NCI-H82 (cell line): Measurements from ENCODE around the gene TPI1.

Experiments used
- DNase-seq: peaks from one replicate; lab custom pipeline; 2025; lab: John Stamatoyannopoulos, UW

Gene TPI1

GRCh38 chr12:6828781-6829535 is 38.4 kb upstream of the TPI1 start:
- peak; percentile 77 for DNase-seq

- DNase-seq, result peak; percentile 77
Observed at GRCh38 chr12:6829536-6830220, 37.7 kb upstream of the TPI1 start.

GRCh38 chr12:6830286-6830890 is 36.9 kb upstream of the TPI1 start:
- DNase-seq, result no peak

- no peak for DNase-seq
Observed at GRCh38 chr12:6830999-6831398, 36.3 kb upstream of the TPI1 start.

- DNase-seq, result no peak
Observed at GRCh38 chr12:6831450-6831995, 35.8 kb upstream of the TPI1 start.

- DNase-seq, result no peak
Observed at GRCh38 chr12:6832125-6832524, 35.2 kb upstream of the TPI1 start.

- no peak for DNase-seq
Observed at GRCh38 chr12:6833189-6833890, 34.0 kb upstream of the TPI1 start.

GRCh38 chr12:6834254-6834653 is 33.1 kb upstream of the TPI1 start:
- no peak for DNase-seq

- peak; percentile 49 for DNase-seq
Observed at GRCh38 chr12:6834873-6835272, 32.5 kb upstream of the TPI1 start.

GRCh38 chr12:6836851-6837250 is 30.5 kb upstream of the TPI1 start:
- no peak for DNase-seq

- DNase-seq, result no peak
Observed at GRCh38 chr12:6837370-6838060, 29.8 kb upstream of the TPI1 start.

GRCh38 chr12:6838854-6839253 is 28.5 kb upstream of the TPI1 start:
- no peak for DNase-seq

- peak; percentile 99 for DNase-seq
Observed at GRCh38 chr12:6839482-6840201, 27.7 kb upstream of the TPI1 start.

GRCh38 chr12:6840330-6840729 is 27.0 kb upstream of the TPI1 start:
- peak; percentile 100 for DNase-seq

- peak; percentile 80 for DNase-seq
Observed at GRCh38 chr12:6840761-6841515, 26.4 kb upstream of the TPI1 start, which contains the start of gene GNB3. Gene GNB3 (plus strand): TSS chr12:6840925. CDS start chr12:6841288, 363 bp downstream.

- no peak for DNase-seq
Observed at GRCh38 chr12:6842075-6842474, 25.3 kb upstream of the TPI1 start.

- peak; percentile 54 for DNase-seq
Observed at GRCh38 chr12:6843118-6843902, 24.0 kb upstream of the TPI1 start.

GRCh38 chr12:6845395-6845794 is 21.9 kb upstream of the TPI1 start:
- DNase-seq, result no peak

- DNase-seq, result peak; percentile 98
Observed at GRCh38 chr12:6846316-6846869, 20.9 kb upstream of the TPI1 start.
